ENCODE data around the gene RGR.

DNA sequence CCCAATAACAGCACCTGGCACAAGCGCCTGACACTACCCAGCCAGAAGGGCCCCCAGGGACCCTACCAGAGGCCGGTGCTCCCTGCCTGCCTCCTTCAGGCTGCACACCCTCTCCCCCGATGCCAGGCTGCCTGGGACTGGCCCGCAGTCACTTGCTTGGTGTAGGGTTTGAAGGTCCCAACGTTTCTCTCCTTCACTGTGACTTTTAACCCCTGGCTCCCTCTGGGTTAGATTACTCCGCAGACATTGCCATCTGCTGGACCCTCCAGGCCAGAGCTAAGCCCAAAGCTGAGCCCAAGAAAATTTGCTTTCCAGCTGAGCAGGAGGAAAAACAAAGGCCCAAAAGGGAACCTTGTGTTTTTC is 43.6 kb upstream of the RGR start:
- TF ChIP-seq, protein P1, sequence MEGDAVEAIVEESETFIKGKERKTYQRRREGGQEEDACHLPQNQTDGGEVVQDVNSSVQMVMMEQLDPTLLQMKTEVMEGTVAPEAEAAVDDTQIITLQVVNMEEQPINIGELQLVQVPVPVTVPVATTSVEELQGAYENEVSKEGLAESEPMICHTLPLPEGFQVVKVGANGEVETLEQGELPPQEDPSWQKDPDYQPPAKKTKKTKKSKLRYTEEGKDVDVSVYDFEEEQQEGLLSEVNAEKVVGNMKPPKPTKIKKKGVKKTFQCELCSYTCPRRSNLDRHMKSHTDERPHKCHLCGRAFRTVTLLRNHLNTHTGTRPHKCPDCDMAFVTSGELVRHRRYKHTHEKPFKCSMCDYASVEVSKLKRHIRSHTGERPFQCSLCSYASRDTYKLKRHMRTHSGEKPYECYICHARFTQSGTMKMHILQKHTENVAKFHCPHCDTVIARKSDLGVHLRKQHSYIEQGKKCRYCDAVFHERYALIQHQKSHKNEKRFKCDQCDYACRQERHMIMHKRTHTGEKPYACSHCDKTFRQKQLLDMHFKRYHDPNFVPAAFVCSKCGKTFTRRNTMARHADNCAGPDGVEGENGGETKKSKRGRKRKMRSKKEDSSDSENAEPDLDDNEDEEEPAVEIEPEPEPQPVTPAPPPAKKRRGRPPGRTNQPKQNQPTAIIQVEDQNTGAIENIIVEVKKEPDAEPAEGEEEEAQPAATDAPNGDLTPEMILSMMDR (IDR thresholded peaks at IDR 0.05 in 2 of 3, conservative IDR thresholded peaks at IDR 0.05 in 1 of 3; ENCODE audit: borderline replicate concordance in 1 of 3, insufficient read depth in 1 of 3, low read depth in 2 of 3, low read length in 2 of 3): no peak
- TF ChIP-seq EZH2 (IDR thresholded peaks at IDR 0.05): no peak

Measured in HCT116 (cell line).